Measurements from ENCODE around the gene CSNK1D. TPM values are rescaled to one million over a fixed set of nuclear protein-coding genes. Genes with fewer than 3 reads are reported as not detected.
A peak's percentile ranks its signal among the peaks of the same experiment; 100 is the strongest.

CSNK1D gene
- total RNA-seq, 1 experiment from 2014 or later, result 196 TPM

DNA sequence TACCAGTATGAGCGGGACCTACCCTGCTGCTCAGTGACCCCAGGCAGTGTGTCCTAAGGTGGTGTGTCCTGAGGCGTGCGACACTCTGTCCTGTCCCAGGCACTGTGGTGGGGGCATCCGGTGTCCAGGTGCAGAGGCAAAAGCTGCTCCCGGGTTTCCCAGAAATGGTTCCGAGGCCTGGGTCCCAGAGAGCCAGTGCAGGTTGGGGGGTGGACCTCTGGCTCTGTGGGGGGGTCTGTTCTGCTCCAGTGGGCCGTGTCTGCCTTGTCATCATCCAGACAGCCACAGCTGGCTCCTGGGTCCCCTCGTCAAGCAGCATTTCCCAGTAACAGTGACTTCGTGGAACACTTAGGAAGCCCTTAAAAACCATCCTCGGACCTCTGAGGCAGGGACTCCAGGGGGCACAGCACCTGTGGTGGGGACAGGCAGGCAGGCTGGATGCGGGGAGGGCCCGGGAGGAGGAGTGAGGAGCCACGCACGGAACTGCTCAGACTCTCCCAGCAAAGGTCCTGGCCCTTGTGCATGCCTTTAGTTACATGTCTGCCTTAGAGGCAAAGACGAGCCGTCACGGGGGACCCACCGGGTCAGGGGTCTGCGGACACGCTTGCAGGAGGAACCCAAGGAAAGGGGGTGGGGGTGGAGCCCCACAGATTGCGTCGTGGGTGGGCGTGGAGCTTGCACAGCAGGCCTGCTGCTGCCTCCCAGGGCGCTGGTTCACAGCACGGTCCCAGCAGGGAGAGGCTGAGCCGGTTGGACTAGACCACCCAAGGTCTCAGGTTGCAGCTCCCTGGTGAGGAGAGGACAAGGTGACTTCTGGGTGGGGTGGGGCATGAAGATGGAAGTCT, 39.1 kb downstream of the CSNK1D start:
- H3K9me3 Mint-ChIP-seq (ENCODE audit: unreplicated experiment), result no peaks in the 10 kb centered on the region
- intact Hi-C loops (cut with micrococcal nuclease; ENCODE audit: unreplicated experiment), result loop anchor here (2.0 kb wide), 1 partner anchor 28 kb away; no protein-coding TSS in a partner anchor
- Histone ChIP-seq H3K36me3 (ENCODE audit: control insufficient read depth, insufficient read depth, low read length) (no peaks in the 10 kb centered on the region), H3K9me3 (no peaks in the 10 kb centered on the region), H3K4me1 (peaks cover 47% of the 10 kb centered on the region), H3K4me3 (ENCODE audit: low read depth, low read length) (no peak overlapping the region), H3K27me3 (replicated peaks; ENCODE audit: control insufficient read depth, insufficient read depth, low read length) (no peaks in the 10 kb centered on the region)
- H3K27ac Mint-ChIP-seq (ENCODE audit: unreplicated experiment), result peak overlapping the region; percentile 20
- TF ChIP-seq, protein P1, sequence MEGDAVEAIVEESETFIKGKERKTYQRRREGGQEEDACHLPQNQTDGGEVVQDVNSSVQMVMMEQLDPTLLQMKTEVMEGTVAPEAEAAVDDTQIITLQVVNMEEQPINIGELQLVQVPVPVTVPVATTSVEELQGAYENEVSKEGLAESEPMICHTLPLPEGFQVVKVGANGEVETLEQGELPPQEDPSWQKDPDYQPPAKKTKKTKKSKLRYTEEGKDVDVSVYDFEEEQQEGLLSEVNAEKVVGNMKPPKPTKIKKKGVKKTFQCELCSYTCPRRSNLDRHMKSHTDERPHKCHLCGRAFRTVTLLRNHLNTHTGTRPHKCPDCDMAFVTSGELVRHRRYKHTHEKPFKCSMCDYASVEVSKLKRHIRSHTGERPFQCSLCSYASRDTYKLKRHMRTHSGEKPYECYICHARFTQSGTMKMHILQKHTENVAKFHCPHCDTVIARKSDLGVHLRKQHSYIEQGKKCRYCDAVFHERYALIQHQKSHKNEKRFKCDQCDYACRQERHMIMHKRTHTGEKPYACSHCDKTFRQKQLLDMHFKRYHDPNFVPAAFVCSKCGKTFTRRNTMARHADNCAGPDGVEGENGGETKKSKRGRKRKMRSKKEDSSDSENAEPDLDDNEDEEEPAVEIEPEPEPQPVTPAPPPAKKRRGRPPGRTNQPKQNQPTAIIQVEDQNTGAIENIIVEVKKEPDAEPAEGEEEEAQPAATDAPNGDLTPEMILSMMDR (IDR thresholded peaks at IDR 0.05; ENCODE audit: insufficient read depth in 1 of 2, low read depth in 1 of 2, low read length in 1 of 2, severe bottlenecking in 1 of 2, unreplicated experiment in 1 of 2), result no peak
- H3K4me3 Mint-ChIP-seq (ENCODE audit: unreplicated experiment), result no peak overlapping the region
- CTCF ChIA-PET, result interaction anchor here (0.6 kb wide), 1 partner anchor 42 kb away, joined by 5 read pairs; no protein-coding TSS in a partner anchor
- peak; percentile 53 to 73 for DNase-seq
- H3K27me3 Mint-ChIP-seq (ENCODE audit: insufficient read depth, unreplicated experiment), result no peaks in the 10 kb centered on the region
- no TSS peak for BruUV-seq (replicated peaks)
- POLR2A ChIA-PET, result no interaction called here
- H3K36me3 Mint-ChIP-seq (ENCODE audit: insufficient read depth, unreplicated experiment), result peaks cover 34% of the 10 kb centered on the region
- no peaks in the 10 kb centered on the region for H3K4me1 Mint-ChIP-seq (ENCODE audit: low read depth, unreplicated experiment)

DNA sequence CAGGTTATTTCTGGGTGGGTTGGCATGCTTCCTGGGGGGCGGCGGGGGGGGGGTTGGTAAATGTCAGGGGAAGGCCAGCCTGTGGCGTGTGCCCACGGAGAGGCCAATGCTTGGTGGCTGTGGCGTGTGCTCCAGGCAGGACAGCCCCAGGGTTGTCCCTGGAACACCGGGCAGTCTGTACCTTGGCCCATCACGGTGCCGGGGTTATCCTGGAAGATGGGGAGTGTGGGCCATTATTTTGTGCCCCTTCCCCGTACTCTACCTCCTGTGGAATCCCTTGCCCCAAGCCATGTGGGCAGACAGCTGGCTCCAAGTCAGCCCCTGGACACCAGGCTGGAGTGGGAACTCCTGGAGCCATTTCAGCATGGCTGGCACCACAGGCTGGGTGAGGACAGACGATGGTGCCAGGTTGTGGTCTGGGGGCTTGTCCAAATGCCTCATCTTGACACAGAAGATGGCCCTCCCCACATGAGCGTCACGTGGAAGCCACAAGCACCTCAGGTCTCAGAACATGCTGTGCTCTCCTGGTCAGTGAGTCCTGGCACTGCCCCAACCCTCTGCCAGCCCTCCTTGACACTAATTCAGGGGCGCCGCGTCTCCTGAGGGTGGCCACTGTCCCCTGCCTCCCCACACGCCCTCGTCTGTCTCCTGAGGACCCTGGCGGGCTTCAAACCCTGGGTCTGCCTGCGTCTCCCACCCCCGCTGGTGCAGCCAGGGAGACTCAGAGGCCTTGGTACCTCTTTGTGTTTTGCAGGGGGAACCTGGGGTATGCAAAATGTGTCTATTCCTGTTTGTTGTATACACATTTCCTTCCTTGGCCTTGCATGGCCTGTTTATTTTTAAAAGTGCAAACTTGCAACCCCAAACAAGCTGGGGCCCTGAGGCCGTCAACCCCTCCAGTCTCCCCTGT, 40.4 kb downstream of the CSNK1D start:
- H3K9me3 ChIP-seq, result no peaks in the 10 kb centered on the region
- no peak overlapping the region for H3K4me3 Mint-ChIP-seq (ENCODE audit: unreplicated experiment)
- intact Hi-C loops (cut with micrococcal nuclease; ENCODE audit: unreplicated experiment), result no loop called here
- no peak for DNase-seq
- no TSS peak for BruUV-seq (replicated peaks)
- no peaks in the 10 kb centered on the region for H3K27me3 ChIP-seq (replicated peaks; ENCODE audit: control insufficient read depth, insufficient read depth, low read length)
- no peaks in the 10 kb centered on the region for H3K36me3 ChIP-seq (ENCODE audit: control insufficient read depth, insufficient read depth, low read length)
- H3K4me1 Mint-ChIP-seq (ENCODE audit: low read depth, unreplicated experiment), result no peaks in the 10 kb centered on the region
- H3K27ac Mint-ChIP-seq (ENCODE audit: unreplicated experiment), result no peak overlapping the region
- no peaks in the 10 kb centered on the region for H3K9me3 Mint-ChIP-seq (ENCODE audit: unreplicated experiment)
- H3K4me3 ChIP-seq (ENCODE audit: low read depth, low read length), result no peak overlapping the region
- POLR2A ChIA-PET, result no interaction called here
- H3K36me3 Mint-ChIP-seq (ENCODE audit: insufficient read depth, unreplicated experiment), result peaks cover 31% of the 10 kb centered on the region
- H3K4me1 ChIP-seq, result peaks cover 54% of the 10 kb centered on the region
- CTCF ChIA-PET, result no interaction called here
- TF ChIP-seq, protein P1 (IDR thresholded peaks at IDR 0.05; ENCODE audit: insufficient read depth in 1 of 2, low read depth in 1 of 2, low read length in 1 of 2, severe bottlenecking in 1 of 2, unreplicated experiment in 1 of 2), result no peak
- H3K27me3 Mint-ChIP-seq (ENCODE audit: insufficient read depth, unreplicated experiment), result no peaks in the 10 kb centered on the region

DNA sequence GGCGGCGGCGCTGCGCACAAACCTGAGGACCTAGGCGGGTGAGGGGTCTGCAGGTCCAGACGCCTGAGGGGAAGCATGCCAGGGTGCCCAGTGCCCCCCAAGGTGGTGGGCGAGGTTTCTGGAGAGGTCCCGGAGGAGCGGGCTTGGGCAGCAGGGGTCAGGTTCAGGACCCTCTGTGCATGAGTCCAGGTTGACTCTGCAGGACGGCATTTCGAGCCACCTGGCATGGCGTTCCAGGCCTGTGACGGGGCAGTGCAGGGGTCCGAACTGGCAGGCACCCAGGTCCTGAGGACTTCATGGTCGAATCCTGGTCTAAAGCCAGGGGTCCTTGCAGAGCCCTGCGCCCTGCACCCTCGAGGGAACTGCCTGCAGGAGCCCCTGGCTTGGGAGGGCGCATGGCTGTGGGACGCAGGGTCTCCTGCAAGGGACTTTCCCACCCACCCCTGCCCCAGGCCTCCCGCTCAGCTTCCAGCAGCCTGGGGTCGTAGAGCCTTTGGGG, 41.1 kb downstream of the CSNK1D start:
- Histone ChIP-seq H3K4me3 (ENCODE audit: low read depth, low read length) (no peak overlapping the region), H3K9me3 (no peaks in the 10 kb centered on the region), H3K4me1 (peaks cover 56% of the 10 kb centered on the region), H3K27me3 (replicated peaks; ENCODE audit: control insufficient read depth, insufficient read depth, low read length) (no peaks in the 10 kb centered on the region), H3K36me3 (ENCODE audit: control insufficient read depth, insufficient read depth, low read length) (no peaks in the 10 kb centered on the region)
- no peaks in the 10 kb centered on the region for H3K4me1 Mint-ChIP-seq (ENCODE audit: low read depth, unreplicated experiment)
- no peak overlapping the region for H3K27ac Mint-ChIP-seq (ENCODE audit: unreplicated experiment)
- H3K36me3 Mint-ChIP-seq (ENCODE audit: insufficient read depth, unreplicated experiment), result peaks cover 25% of the 10 kb centered on the region
- no peak overlapping the region for H3K4me3 Mint-ChIP-seq (ENCODE audit: unreplicated experiment)
- intact Hi-C loops (cut with micrococcal nuclease; ENCODE audit: unreplicated experiment), result no loop called here
- BruUV-seq (replicated peaks), result no TSS peak
- H3K9me3 Mint-ChIP-seq (ENCODE audit: unreplicated experiment), result no peaks in the 10 kb centered on the region
- H3K27me3 Mint-ChIP-seq (ENCODE audit: insufficient read depth, unreplicated experiment), result no peaks in the 10 kb centered on the region
- TF ChIP-seq, protein P1 (IDR thresholded peaks at IDR 0.05; ENCODE audit: insufficient read depth in 1 of 2, low read depth in 1 of 2, low read length in 1 of 2, severe bottlenecking in 1 of 2, unreplicated experiment in 1 of 2), result no peak
- DNase-seq, result no peak
- ChIA-PET POLR2A (no interaction called here), CTCF (no interaction called here)

Data from Caco-2 (cell line).